IPS-20b (cell line): ENCODE measurements around the gene ROR2.

Experiments used
- H3K27ac ChIP-seq: one replicate; pipeline ENCODE4 v1.5.1; 2013; ENCODE audit warnings: low read length
- H3K27me3 ChIP-seq: 2 replicates; pipeline ENCODE4 v1.6.1; 2013; ENCODE audit warnings: mild to moderate bottlenecking, low read length, inconsistent platforms; ENCODE audit not compliant: insufficient read depth
- H3K36me3 ChIP-seq: 2 replicates; pipeline ENCODE4 v1.6.1; 2013; ENCODE audit warnings: low read depth, mild to moderate bottlenecking, inconsistent platforms, low read length, moderate library complexity; ENCODE audit not compliant: insufficient read depth
- H3K4me1 ChIP-seq: 2 replicates; pipeline ENCODE4 v1.6.1; 2013; ENCODE audit warnings: mild to moderate bottlenecking, control low read depth, inconsistent platforms, low read length, moderate library complexity; ENCODE audit not compliant: insufficient read depth
- H3K4me3 ChIP-seq: 2 replicates; pipeline ENCODE4 v1.5.1; 2013; ENCODE audit warnings: mild to moderate bottlenecking, low read length, inconsistent platforms
- H3K9ac ChIP-seq: 2 replicates; pipeline ENCODE4 v1.6.1; 2013; ENCODE audit warnings: low read depth, mild to moderate bottlenecking, inconsistent platforms, low read length, moderate library complexity
- H3K9me3 ChIP-seq: 2 replicates; pipeline ENCODE4 v1.6.1; 2013; ENCODE audit warnings: mild to moderate bottlenecking, low read depth, low read length, inconsistent platforms; ENCODE audit not compliant: insufficient read depth

Gene ROR2

DNA sequence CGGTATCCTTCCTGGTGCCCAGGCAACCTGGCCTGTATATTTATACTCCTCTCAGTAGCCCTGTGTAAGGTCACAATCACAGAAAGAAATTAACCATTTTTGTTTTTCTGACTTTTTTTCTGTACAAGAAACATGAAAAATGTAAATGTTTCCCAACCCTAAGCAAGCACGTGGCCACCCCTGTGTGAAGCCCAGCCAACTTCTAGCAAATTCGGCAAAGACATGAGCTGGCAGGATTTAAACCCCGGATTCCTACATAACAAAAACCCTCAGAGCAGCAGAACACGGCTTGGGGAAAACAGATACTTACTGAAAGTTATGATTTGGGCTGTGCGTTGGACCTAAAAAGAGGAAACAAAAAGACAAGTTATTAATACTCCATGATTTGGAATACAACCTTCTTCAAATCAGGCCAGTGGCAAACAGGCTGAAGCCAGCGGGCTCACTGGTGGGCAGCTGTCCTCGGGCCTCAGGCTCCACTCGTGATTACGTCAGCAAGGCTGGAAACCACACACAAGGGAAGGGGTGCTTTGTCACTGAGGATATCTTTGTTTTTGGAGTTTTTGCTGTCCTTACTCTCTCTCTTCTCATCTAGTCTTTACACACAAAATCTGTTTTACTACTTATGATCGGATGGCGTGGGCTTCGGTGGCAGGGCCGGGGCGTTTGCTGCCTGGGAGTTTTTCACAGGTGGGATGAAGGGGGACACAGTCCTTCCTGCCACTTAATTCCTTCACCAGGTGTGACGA lies 194.1 kb downstream of the ROR2 start:
- no peaks in the 10 kb centered on the region for H3K36me3 ChIP-seq

DNA sequence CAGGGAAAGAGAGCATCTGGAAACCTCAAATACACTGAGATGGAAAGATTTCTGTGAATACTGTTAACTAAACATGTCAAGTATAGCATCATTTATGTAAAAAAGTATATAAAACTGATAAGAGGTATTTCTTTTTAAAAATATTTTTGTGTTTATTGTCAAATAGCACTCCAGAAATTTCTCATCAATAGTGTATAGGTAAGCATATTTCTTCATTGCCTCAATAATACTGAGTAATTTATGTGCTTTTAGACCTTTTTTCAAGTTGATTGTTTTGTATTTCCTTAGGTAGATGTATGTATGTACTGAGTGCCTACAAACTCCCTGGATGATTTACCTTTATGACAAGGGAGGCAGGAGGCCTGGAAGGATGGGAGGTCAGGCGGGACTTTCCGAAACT lies 196.3 kb downstream of the ROR2 start:
- H3K4me1 ChIP-seq = peaks cover 2% of the 10 kb centered on the region; the same call in 1 of the 2 replicates
- no peaks in the 10 kb centered on the region for H3K9me3 ChIP-seq
- no peak overlapping the region for H3K9ac ChIP-seq
- H3K27ac ChIP-seq = no peak overlapping the region
- H3K36me3 ChIP-seq = no peaks in the 10 kb centered on the region
- no peaks in the 10 kb centered on the region for H3K27me3 ChIP-seq
- H3K4me3 ChIP-seq = no peak overlapping the region

More for the DNA sequence above, 194.1 kb downstream of the ROR2 start:
- no peaks in the 10 kb centered on the region for H3K9me3 ChIP-seq
- no peak overlapping the region for H3K9ac ChIP-seq
- H3K27ac ChIP-seq = no peak overlapping the region
- no peak overlapping the region for H3K4me3 ChIP-seq
- peaks cover 2% of the 10 kb centered on the region; the same call in 1 of the 2 replicates for H3K4me1 ChIP-seq
- no peaks in the 10 kb centered on the region for H3K27me3 ChIP-seq

DNA sequence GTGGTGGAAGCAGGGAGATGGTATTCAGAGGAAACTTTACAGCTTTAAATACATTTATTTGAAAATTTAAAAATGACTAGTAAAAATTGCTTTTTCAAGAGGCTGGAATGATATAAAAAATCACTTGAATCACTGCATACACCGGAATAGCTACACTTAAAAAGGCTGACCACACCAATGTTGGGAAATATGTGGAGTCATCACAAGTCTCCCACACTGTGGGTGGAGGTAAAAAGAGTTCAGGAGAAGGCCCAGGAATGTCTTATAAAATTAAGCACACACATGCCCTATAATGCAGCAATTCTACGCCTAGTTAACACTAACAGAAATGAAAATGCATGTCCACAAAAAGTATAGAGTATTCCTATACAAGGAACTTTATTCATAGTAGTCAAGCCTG lies 198.1 kb downstream of the ROR2 start:
- no peak overlapping the region for H3K4me3 ChIP-seq
- no peaks in the 10 kb centered on the region for H3K36me3 ChIP-seq
- H3K27me3 ChIP-seq = no peaks in the 10 kb centered on the region
- H3K27ac ChIP-seq = no peak overlapping the region
- H3K9me3 ChIP-seq = no peaks in the 10 kb centered on the region
- peaks cover 2% of the 10 kb centered on the region; the same call in 1 of the 2 replicates for H3K4me1 ChIP-seq
- H3K9ac ChIP-seq = no peak overlapping the region

DNA sequence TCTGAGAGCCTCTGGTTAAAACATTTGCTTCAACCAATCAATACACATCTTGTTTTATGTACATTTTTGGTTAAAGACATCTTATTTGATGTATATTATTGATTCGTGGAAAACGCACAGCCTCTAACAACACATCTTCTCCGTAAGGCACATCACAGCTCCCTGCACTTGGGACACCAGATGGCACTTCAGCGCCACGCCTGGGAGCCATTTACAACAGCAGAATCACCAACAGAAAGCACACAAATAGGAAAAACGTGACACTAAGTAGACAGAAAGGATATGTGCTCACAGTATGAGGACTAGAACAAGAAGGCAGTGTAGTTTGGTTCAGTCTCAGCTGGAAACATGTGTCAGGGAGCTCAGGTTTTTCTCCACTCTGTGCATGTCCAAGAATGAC lies 199.7 kb downstream of the ROR2 start:
- Histone ChIP-seq H3K9me3 (no peaks in the 10 kb centered on the region), H3K36me3 (no peaks in the 10 kb centered on the region), H3K27ac (no peak overlapping the region), H3K9ac (no peak overlapping the region), H3K4me3 (no peak overlapping the region), H3K27me3 (no peaks in the 10 kb centered on the region), H3K4me1 (no peaks in the 10 kb centered on the region)

DNA sequence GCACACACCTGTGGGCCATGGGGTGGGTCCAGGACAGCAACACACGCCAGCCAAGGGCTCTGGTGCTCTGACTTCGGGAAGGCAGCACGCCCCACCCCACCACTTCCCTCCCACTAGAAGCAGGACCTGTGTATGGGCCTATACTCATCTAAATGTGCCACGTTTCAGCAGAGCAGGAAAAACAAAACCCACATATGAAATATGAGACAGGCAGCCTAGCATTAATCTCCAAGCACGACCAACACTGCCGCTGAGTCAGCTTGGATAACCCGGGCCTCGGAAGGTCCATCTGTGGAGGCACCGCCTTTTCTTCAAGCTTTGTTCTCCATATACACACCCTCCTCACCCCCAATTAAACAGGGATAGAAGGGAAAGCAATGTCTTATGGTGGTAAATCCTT lies 203.1 kb downstream of the ROR2 start:
- no peaks in the 10 kb centered on the region for H3K4me1 ChIP-seq
- H3K9me3 ChIP-seq = no peaks in the 10 kb centered on the region
- no peaks in the 10 kb centered on the region for H3K36me3 ChIP-seq
- no peaks in the 10 kb centered on the region for H3K27me3 ChIP-seq
- no peak overlapping the region for H3K4me3 ChIP-seq
- no peak overlapping the region for H3K27ac ChIP-seq
- H3K9ac ChIP-seq = no peak overlapping the region

DNA sequence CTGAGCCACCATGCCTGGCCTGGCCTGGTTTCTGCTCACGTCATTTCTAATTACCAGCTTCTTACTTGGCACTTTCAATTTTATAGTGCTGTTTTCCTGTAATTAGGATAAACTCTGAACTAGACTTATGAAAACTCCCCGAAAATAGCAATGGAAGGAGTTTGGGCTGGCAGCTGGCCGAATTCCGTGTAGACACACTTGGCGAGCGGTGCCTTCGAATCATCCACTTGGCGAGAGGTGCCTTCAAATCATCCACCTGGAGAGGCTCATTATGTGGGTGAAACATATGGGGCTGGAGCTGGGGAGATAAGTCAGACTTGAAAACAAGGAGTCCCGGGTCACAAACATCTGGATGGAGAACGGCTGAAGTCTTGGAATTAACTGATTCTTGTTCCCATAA lies 203.7 kb downstream of the ROR2 start:
- no peaks in the 10 kb centered on the region for H3K9me3 ChIP-seq
- H3K4me1 ChIP-seq = no peaks in the 10 kb centered on the region
- H3K4me3 ChIP-seq = no peak overlapping the region
- H3K9ac ChIP-seq = no peak overlapping the region
- H3K27ac ChIP-seq = no peak overlapping the region
- H3K36me3 ChIP-seq = no peaks in the 10 kb centered on the region
- no peaks in the 10 kb centered on the region for H3K27me3 ChIP-seq

GRCh38 chr9:91744114-91744513 lies 205.9 kb downstream of the ROR2 start:
- Histone ChIP-seq H3K4me1 (no peaks in the 10 kb centered on the region), H3K27ac (no peak overlapping the region), H3K27me3 (no peaks in the 10 kb centered on the region), H3K9me3 (no peaks in the 10 kb centered on the region), H3K36me3 (no peaks in the 10 kb centered on the region), H3K9ac (no peak overlapping the region), H3K4me3 (no peak overlapping the region)

DNA sequence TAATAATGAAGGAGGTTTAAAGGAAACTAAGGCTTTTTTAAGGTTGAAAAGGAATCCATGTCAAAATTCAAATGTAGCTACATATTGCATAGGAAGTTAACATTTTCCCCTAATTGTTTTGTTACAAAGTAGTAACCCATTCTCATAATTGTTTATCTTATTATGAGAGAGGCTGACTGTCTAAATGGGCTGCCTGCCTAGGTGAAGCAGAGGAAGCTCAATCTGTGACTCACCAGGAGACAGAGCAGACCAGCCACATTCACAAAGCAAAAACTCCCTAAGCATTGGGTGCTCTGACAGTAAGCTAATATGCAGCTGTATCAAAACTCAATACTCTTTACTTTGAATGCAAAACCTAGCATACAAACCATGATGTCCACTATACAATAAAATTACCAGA lies 208.5 kb downstream of the ROR2 start:
- no peaks in the 10 kb centered on the region for H3K27me3 ChIP-seq
- no peaks in the 10 kb centered on the region for H3K4me1 ChIP-seq
- H3K36me3 ChIP-seq = no peaks in the 10 kb centered on the region
- no peak overlapping the region for H3K9ac ChIP-seq
- H3K27ac ChIP-seq = no peak overlapping the region
- H3K4me3 ChIP-seq = no peak overlapping the region
- no peaks in the 10 kb centered on the region for H3K9me3 ChIP-seq

DNA sequence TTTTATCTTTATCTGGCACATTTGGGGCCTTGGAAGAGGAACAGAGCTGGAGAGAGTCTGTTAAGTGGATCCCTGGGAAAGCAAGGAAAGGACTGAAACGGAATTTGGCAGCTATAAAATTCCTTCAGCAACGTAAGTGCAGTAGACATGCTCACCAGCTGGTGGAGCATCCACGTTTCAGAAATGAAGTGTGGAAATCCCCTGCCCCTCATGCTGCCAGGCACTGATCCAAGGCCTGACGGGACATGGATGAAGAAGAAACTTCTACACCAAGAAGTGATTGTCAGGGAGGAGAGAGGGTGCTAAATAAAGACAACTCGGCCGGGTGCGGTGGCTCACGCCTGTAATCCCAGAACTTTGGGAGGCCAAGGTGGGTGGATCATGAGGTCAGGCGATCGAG lies 209.3 kb downstream of the ROR2 start:
- Histone ChIP-seq H3K4me1 (no peaks in the 10 kb centered on the region), H3K27me3 (no peaks in the 10 kb centered on the region), H3K36me3 (no peaks in the 10 kb centered on the region), H3K9me3 (no peaks in the 10 kb centered on the region), H3K27ac (no peak overlapping the region), H3K4me3 (no peak overlapping the region), H3K9ac (no peak overlapping the region)

DNA sequence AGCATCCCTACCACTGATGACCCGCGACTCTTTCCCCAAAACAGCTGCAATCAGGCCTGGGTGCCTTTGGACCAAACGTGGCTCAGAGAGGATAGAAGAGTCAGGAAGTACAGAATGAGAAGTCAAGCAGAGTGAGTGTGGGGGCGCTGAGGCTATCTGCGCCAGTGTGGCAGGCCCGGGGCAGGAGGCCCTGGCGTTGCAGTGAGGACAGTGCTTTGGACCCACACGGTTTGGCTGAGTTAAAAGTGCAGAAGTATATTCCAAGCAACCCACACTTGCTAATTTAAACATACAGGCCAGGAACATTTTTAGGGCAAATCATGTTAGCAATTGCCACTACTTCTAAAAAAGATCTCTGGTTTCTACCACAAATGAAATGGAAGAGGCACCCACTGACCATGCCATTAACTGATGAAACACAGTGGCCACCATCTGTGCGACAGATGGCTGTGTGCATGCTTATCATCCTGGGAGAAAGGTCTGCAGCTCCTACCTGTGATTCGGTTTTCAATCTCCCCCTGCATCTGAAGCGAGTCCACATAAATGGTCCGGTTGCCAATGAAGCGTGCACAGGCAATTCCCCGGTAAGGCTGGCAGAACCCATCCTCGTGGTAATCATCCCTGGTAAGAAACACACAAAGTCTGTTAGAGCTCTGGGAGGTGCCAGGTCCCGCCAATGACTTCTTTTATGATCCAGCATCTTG lies 213.0 kb downstream of the ROR2 start:
- no peak overlapping the region for H3K27ac ChIP-seq
- no peaks in the 10 kb centered on the region for H3K9me3 ChIP-seq
- H3K9ac ChIP-seq = no peak overlapping the region
- H3K4me1 ChIP-seq = no peaks in the 10 kb centered on the region
- no peaks in the 10 kb centered on the region for H3K27me3 ChIP-seq
- H3K4me3 ChIP-seq = no peak overlapping the region
- no peaks in the 10 kb centered on the region for H3K36me3 ChIP-seq

DNA sequence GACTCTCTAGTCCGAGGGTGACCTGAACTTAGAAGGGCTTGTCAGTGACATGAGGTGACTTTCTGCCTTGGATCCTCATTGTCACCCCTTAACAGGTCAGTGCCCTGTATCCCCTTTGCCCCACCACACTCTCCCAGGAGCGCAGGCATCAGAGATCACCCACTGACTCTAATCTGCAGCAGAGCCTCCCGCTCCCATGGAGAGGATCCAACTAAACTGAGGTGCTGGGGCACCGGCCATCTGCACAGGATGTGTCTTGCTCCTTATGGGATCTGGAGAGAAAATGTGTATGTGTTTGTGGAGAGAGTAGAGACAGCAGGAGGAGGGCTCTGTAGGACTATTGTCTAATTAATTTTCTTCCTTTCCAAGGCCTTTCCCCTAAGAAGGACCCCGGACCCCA lies 213.7 kb downstream of the ROR2 start:
- Histone ChIP-seq H3K9me3 (no peaks in the 10 kb centered on the region), H3K27ac (no peak overlapping the region), H3K4me1 (no peaks in the 10 kb centered on the region), H3K27me3 (no peaks in the 10 kb centered on the region), H3K9ac (no peak overlapping the region), H3K36me3 (no peaks in the 10 kb centered on the region), H3K4me3 (no peak overlapping the region)

DNA sequence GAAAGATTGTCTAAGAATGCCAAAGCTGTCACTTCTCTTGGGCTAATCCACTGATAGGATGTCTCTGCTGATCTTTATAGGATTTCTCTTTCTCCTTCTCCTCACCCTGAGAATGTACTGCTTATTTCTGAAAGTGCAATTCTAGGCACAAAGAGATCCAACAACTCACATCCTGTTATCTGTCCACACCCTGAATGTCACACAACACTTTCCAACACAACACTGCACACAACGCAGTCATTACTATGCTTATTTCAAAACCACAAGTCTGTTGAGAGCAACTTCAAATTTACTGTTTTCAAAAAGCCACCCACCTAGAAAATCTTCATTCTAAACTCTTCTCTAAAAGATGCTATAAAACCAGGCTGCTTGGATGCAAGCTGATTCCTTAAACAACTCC lies 215.0 kb downstream of the ROR2 start:
- Histone ChIP-seq H3K36me3 (no peaks in the 10 kb centered on the region), H3K4me1 (no peaks in the 10 kb centered on the region), H3K9ac (no peak overlapping the region), H3K9me3 (no peaks in the 10 kb centered on the region), H3K27me3 (no peaks in the 10 kb centered on the region), H3K27ac (no peak overlapping the region), H3K4me3 (no peak overlapping the region)
